GM18861 (cell line): Measurements from ENCODE around the gene CD59.
A peak's percentile ranks its signal among the peaks of the same experiment; 100 is the strongest.
"Not testable (repeated sequence)": the region's sequence is repeated elsewhere in the genome, so short reads cannot be mapped to it uniquely, and the experiment has no call there.

ENCODE experiments used
- ATAC-seq: cut with Tn5 transposase; IDR thresholded peaks from one replicate; pipeline ENCODE4 v1.9.1; 2021; ENCODE audit not compliant: unreplicated experiment

Gene CD59

GRCh38 chr11:33668951-33669596 is 67.1 kb downstream of the CD59 start:
- ATAC-seq = no peak

GRCh38 chr11:33668468-33668825 is 67.8 kb downstream of the CD59 start:
- no peak for ATAC-seq

- ATAC-seq = no peak
Observed at GRCh38 chr11:33667819-33668467, 68.3 kb downstream of the CD59 start.

- no peak for ATAC-seq
Observed at GRCh38 chr11:33665350-33666106, 70.7 kb downstream of the CD59 start.

- ATAC-seq = no peak
Observed at GRCh38 chr11:33664827-33665226, 71.4 kb downstream of the CD59 start.

DNA sequence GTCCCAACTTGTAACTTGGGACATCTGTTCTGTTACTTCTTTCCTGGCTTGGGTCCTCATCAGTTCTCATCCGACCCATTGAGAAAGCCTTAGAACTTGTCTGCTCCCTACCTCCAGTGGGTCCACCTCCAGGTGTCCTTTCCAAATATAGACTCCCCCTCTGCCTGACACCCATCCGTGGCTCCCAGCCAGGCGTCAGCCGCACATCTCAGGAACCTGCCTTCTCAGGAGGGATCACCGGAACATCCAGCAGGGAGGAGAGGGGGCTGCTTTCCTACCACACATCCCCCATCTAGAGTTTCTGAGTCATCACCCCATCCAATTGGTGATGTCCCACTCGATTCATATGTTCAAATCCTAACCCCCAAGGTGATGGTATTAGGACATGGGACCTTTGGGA is 72.1 kb downstream of the CD59 start:
- ATAC-seq = no peak

DNA sequence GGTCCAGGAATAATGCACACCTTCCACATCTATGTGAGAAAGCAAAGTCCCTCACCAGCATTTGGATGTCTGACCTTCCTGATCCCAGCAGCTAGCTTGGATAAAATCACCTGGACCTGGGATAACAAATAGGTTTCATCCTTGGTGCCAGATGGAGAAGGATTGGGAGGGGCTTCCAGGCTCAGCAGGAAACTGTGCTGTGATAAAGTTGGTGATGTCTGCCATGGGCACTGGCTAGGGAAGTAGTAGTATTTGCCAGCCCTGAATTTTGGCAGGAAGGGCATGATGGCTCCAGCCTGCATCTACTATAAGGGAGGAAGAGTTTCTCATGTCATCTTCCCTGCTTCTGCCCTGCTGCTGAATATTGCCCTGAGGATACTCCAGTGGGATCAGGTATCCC is 73.1 kb downstream of the CD59 start:
- no peak for ATAC-seq

GRCh38 chr11:33661526-33661925 is 74.7 kb downstream of the CD59 start:
- ATAC-seq = not testable (repeated sequence)

- ATAC-seq = no peak
Observed at GRCh38 chr11:33660962-33661361, 75.3 kb downstream of the CD59 start.

GRCh38 chr11:33659370-33660139 is 76.7 kb downstream of the CD59 start:
- no peak for ATAC-seq

DNA sequence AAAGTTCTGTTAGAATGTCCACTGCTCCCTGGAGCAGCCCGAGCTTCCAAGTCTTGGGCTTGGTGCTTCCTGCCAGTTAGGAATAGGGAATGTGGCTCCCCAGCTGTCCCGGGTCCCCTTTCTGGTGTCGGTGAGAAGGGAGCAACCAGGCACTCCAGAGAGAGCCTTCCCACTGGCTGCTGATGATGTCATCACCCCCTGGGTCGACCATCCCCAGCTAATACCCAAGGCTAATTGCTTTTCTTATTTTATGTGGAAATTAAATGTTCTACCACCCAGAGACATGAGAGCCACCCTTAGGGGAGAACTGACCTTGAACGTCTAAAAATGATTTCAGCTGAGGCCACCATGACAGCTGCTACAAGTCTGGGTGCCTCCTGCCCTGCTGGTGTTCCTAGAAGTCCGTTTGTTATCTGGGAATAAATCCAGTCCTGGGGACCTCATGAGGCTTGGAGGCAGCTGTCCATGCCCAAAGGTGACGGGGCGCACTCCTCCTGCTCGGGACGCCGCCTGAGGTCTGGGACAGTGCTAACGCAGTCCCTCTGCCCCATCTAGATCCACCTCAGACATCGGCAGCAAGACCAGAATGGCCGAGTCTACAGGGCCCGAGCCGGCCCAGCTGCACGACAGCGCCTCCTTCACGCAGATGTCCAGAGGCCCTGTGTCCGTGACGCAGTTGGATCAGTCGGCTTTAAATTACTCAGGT is 77.9 kb downstream of the CD59 start:
- ATAC-seq = no peak

DNA sequence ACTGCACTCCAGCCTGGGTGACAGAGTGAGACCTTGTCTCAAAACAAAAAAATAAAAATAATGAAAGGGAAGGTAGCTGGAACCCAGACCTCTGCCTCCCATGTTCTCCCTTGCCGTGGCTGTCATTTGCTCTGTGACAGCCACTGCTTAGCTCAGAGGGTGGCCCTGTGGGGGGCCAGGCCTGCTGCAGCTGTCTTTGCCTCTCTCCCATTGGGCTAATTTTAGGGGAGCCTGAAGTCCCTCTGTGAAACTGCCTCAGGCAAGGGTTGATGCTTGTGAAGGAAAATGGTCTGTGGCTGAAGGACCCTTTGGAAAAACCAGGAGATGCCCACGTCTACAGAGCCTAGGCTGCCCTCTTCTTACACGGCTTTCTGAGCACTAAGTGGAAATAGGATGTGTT is 78.5 kb downstream of the CD59 start:
- no peak for ATAC-seq

DNA sequence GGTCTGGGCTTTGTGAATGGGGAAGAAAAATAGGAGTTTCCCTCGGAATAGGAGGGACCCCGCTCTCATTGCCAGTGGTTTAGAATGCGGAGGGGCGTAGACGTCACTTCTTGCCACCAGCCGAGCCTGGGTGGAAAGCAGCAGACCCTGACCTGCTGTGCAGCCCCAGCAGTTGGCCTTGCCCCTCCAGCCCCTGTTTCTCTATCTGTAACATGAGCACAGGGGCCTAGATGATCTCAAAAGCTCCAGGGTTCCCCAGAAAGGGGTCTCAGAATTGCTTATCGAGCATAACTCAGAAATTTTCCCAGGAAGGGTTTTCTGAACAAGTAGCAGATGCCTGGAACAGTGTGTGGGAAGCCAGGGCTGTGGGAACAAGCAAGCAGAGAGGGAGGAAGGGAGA is 79.5 kb downstream of the CD59 start:
- no peak for ATAC-seq

- peak; percentile 78 for ATAC-seq
Observed at GRCh38 chr11:33655842-33656600, 80.2 kb downstream of the CD59 start.

GRCh38 chr11:33654594-33654993 is 81.6 kb downstream of the CD59 start:
- ATAC-seq = no peak
